Measurements from ENCODE around the gene MAP9. TPM values are rescaled to one million over a fixed set of nuclear protein-coding genes. Genes with fewer than 3 reads are reported as not detected.
"Not testable (repeated sequence)": the region's sequence is repeated elsewhere in the genome, so short reads cannot be mapped to it uniquely, and the experiment has no call there.

Gene MAP9
- total RNA-seq, 1 donor from 2014 or later = 22.4 TPM

DNA sequence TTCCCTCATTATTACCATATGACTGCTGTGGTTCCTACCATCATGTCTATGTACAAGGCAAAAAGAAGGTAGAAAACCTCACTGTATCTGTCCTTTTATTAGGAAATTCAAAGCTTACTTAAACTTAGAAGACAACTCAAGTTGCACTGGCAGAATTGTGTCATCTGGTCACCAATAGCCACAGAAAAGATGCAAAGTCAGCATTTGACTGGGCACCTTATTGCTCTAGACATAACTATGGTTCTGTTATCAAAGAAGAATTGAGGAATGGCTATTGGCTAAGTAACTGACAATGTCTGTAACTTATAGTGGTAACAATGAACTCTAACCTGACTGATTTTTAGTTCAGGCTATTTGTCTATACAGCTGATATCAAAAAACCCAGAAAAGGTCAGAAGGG, 45.3 kb downstream of the MAP9 start:
- Mint-ChIP-seq H3K4me3 (no peak overlapping the region), H3K4me1 (no peaks in the 10 kb centered on the region), H3K27me3 (ENCODE audit: low read depth) (no peaks in the 10 kb centered on the region), H3K9me3 (peaks cover 6% of the 10 kb centered on the region), H3K36me3 (no peaks in the 10 kb centered on the region), H3K27ac (no peak overlapping the region)
- TF ChIP-seq, protein P1, sequence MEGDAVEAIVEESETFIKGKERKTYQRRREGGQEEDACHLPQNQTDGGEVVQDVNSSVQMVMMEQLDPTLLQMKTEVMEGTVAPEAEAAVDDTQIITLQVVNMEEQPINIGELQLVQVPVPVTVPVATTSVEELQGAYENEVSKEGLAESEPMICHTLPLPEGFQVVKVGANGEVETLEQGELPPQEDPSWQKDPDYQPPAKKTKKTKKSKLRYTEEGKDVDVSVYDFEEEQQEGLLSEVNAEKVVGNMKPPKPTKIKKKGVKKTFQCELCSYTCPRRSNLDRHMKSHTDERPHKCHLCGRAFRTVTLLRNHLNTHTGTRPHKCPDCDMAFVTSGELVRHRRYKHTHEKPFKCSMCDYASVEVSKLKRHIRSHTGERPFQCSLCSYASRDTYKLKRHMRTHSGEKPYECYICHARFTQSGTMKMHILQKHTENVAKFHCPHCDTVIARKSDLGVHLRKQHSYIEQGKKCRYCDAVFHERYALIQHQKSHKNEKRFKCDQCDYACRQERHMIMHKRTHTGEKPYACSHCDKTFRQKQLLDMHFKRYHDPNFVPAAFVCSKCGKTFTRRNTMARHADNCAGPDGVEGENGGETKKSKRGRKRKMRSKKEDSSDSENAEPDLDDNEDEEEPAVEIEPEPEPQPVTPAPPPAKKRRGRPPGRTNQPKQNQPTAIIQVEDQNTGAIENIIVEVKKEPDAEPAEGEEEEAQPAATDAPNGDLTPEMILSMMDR (IDR thresholded peaks at IDR 0.05; ENCODE audit: unreplicated experiment) = no peak
- DNase-seq (ENCODE audit: low spot score in 2 of 2, unreplicated experiment in 2 of 2) = no peak

DNA sequence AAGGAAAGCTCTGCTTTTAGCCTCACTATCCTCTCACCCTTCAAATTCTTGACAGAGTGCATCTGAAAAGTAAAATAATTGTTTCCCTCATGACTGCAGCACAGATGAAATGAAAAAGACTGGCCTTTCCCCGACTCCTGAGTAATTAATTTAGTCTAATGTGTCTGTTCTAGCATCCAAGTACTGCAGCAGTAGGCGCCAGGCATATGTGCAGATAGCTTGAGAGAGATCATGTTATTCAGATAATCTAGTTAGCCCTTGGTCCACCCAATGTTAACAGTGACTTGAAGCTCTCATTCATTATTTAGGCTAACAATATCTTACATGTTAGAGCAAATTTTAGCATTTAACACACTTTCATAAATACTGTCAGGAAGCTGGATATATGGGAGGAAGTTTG, 54.0 kb downstream of the MAP9 start:
- H3K4me1 Mint-ChIP-seq = peaks cover 12% of the 10 kb centered on the region

DNA sequence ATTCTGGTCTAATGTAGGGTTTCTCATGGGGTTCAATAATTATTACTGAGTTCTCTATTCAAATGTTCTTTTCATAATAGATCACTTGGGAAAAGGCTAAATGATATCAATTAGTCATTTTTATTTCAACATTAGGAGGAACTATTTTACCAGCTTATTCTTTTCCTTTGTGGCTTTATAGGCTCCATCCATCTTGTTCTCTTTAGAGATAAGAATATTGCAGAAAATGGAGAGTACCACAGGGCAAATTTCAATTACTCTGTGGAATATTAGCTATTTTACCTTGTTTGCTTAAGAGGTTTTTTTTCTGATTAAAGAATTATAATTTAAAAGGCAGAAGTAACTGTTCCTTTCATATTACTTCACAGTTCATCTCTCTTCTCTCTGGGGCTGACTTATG, 55.8 kb downstream of the MAP9 start:
- Mint-ChIP-seq H3K9me3 (peaks cover 19% of the 10 kb centered on the region), H3K4me3 (no peak overlapping the region), H3K27ac (no peak overlapping the region), H3K27me3 (ENCODE audit: low read depth) (no peaks in the 10 kb centered on the region), H3K36me3 (no peaks in the 10 kb centered on the region), H3K4me1 (peaks cover 12% of the 10 kb centered on the region)
- TF ChIP-seq, protein P1 (IDR thresholded peaks at IDR 0.05; ENCODE audit: unreplicated experiment) = no peak
- DNase-seq (ENCODE audit: low spot score in 2 of 2, unreplicated experiment in 2 of 2) = no peak

More for the DNA sequence above, 54.0 kb downstream of the MAP9 start:
- H3K27me3 Mint-ChIP-seq (ENCODE audit: low read depth) = no peaks in the 10 kb centered on the region
- H3K27ac Mint-ChIP-seq = no peak overlapping the region
- no peak overlapping the region for H3K4me3 Mint-ChIP-seq
- peaks cover 17% of the 10 kb centered on the region for H3K9me3 Mint-ChIP-seq
- TF ChIP-seq, protein P1 (IDR thresholded peaks at IDR 0.05; ENCODE audit: unreplicated experiment) = no peak
- H3K36me3 Mint-ChIP-seq = no peaks in the 10 kb centered on the region
- no peak for DNase-seq (ENCODE audit: low spot score in 2 of 2, unreplicated experiment in 2 of 2)

DNA sequence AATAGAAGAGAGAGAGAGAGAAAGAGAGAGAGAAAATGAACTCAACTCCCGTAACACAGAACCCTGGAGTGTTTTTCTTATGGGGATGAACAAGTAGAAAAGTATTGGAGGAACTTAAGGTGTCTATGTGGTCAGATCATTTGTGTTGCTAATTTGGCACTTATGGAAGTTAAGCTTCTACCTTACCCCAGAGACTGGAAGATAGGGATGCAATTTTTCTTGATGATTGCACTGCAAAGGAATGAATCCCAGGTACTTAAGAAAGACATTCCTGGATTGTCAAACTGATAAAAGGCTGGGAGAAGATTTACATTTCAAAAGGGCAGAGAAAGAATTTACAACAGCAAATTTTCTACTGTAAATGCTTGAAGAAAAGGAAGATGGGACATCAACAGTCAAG, 57.2 kb downstream of the MAP9 start:
- no peaks in the 10 kb centered on the region for H3K36me3 Mint-ChIP-seq
- no peak overlapping the region for H3K27ac Mint-ChIP-seq
- H3K4me3 Mint-ChIP-seq = no peak overlapping the region
- peaks cover 12% of the 10 kb centered on the region for H3K4me1 Mint-ChIP-seq
- TF ChIP-seq, protein P1 (IDR thresholded peaks at IDR 0.05; ENCODE audit: unreplicated experiment) = no peak
- no peaks in the 10 kb centered on the region for H3K27me3 Mint-ChIP-seq (ENCODE audit: low read depth)
- H3K9me3 Mint-ChIP-seq = peaks cover 22% of the 10 kb centered on the region
- no peak for DNase-seq (ENCODE audit: low spot score in 2 of 2, unreplicated experiment in 2 of 2)

DNA sequence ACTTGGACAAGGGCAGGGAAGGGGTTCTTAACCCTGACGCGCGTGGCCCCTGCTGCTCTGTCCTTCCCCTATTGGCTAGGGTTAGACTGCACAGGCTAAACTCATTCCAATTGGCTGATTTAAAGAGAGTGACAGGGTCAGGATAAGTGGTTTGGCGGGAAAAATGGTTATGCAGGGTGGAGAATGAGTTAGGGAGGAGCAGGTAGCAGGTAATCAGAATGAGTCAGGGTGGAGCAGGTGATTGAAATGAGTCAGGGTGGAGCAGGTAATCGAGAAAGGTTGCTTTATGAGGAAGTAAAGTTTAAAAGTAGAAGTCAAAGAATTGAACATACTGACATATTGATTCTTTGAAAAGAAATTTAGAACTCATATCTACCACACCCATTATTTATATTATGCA, 64.7 kb downstream of the MAP9 start:
- not testable (repeated sequence) for DNase-seq (ENCODE audit: low spot score in 2 of 2, unreplicated experiment in 2 of 2); H3K27me3 Mint-ChIP-seq (ENCODE audit: low read depth); H3K9me3 Mint-ChIP-seq; H3K4me1 Mint-ChIP-seq; H3K36me3 Mint-ChIP-seq; H3K27ac Mint-ChIP-seq; H3K4me3 Mint-ChIP-seq

DNA sequence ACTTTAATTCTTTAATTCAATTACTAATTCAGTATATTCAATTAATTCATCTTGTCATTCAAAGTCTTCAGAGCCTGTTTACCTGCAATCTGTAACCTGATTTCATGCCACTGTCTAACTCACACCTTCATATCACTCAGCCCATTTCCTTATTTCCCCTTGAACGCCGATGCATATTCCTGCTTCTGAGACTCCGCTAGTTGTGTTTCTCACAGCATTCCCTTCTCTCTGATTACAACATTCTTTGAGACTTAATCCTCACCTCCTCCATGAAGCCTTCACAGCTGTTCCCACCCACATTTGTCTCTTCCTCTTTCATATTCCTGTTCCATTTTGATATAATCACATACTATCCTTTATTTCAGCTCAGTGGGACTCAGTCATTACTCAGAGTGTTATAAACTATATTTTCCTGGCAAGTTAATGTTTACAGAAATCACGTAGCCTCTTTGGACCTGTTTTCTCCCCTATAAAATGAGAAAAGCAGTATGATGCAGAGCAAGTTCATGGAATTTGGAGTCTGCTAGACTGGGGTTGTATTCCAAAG, 69.0 kb downstream of the MAP9 start:
- TF ChIP-seq, protein P1 (IDR thresholded peaks at IDR 0.05; ENCODE audit: unreplicated experiment) = no peak
- H3K36me3 Mint-ChIP-seq = no peaks in the 10 kb centered on the region
- peaks cover 3% of the 10 kb centered on the region for H3K9me3 Mint-ChIP-seq
- peaks cover 3% of the 10 kb centered on the region for H3K27me3 Mint-ChIP-seq (ENCODE audit: low read depth)
- H3K27ac Mint-ChIP-seq = no peak overlapping the region
- no peak overlapping the region for H3K4me3 Mint-ChIP-seq
- no peaks in the 10 kb centered on the region for H3K4me1 Mint-ChIP-seq
- no peak for DNase-seq (ENCODE audit: low spot score in 2 of 2, unreplicated experiment in 2 of 2)

Measured in mesothelial cell of epicardium (in vitro differentiated cells).